Ovary (tissue), 9 donors: ENCODE data around the gene IRF1. TPM values are rescaled to one million over a fixed set of nuclear protein-coding genes. Genes with fewer than 3 reads are reported as not detected.

ENCODE experiments used
- DNase-seq, 5 donors: peaks; one replicate each; pipeline ENCODE4 v3.0.0-alpha.2; 2019 to 2020
- H3K27ac ChIP-seq, 2 donors: fragments of 200-600 bp; one replicate each; pipeline versions ENCODE4 v1.5.1 to v1.8.0; 2019 to 2022
- H3K27me3 ChIP-seq: fragments of 200-600 bp; one replicate; pipeline ENCODE4 v1.8.0; 2022
- H3K36me3 ChIP-seq: fragments of 200-600 bp; sonication (generic); one replicate; pipeline ENCODE4 v1.5.1; 2019
- H3K4me1 ChIP-seq: one replicate; pipeline ENCODE4 v1.8.1; 2013; ENCODE audit warnings: mild to moderate bottlenecking, moderate library complexity; ENCODE audit not compliant: insufficient read depth
- H3K4me3 ChIP-seq: fragments of 200-600 bp; sonication (generic); one replicate; pipeline ENCODE4 v1.5.1; 2017
- H3K9me3 ChIP-seq, 2 donors: fragments of 200-600 bp in 1 of 2; sonication (generic) in 1 of 2; one replicate each; pipeline versions ENCODE4 v1.5.1 to v1.8.1; 2013 to 2019; ENCODE audit warnings: mild to moderate bottlenecking in 1 of 2, moderate library complexity in 1 of 2
- CTCF ChIP-seq, 3 donors: fragments of 450-650 bp in 2 of 3; fragments of 200-600 bp in 1 of 3; IDR thresholded peaks; one replicate each; pipeline versions ENCODE4 v1.5.1 to v1.8.0; 2016 to 2022; ENCODE audit warnings: antibody characterized with exemption in 3 of 3, mild to moderate bottlenecking in 1 of 3
- EP300 ChIP-seq: sonication (generic); formaldehyde crosslinking; IDR thresholded peaks from one replicate; pipeline ENCODE4 v1.6.1; 2017; ENCODE audit warnings: antibody characterized with exemption
- POLR2A ChIP-seq: fragments of 450-650 bp; IDR thresholded peaks from one replicate; pipeline ENCODE4 v1.6.1; 2017; ENCODE audit warnings: antibody characterized with exemption, mild to moderate bottlenecking, moderate library complexity
- WGBS, 3 donors: extraction: QIAGEN DNeasy Blood & Tissue Kit in 1 of 3; methylation state at CpG; one replicate each; pipeline versions ENCODE4 v1.1.5 to v1.1.7; 2013 to 2017; 5-methylcytosine and 5-hydroxymethylcytosine counted together
- intact Hi-C, 4 donors: fragments of 100-400 bp; cut with DNase I; formaldehyde crosslinking; loops; one replicate each; pipeline versions ENCODE4 v1.11.0 to v1.15.1; 2022 to 2023
- polyA plus RNA-seq, 2 donors: library from polyadenylated mRNA; stranded (reverse); fragments of 200-250 nt in 1 of 2; fragments of 350-450 nt in 1 of 2; fragmentation: Illumina TruSeq in 1 of 2; extraction: RNeasy Lipid Tissue Mini Kit (QIAGEN cat#74804) in 1 of 2; gene quantifications; one replicate each; pipeline ENCODE4 v1.2.3, GENCODE V29; 2013 to 2014
- total RNA-seq, 7 donors: library from RNA; depleted of rRNA in 2 of 7; stranded (reverse); fragments of >200 nt in 2 of 7; fragmentation: NEBNext Ultra II Directional in 3 of 7; extraction: Animal tissue kit (Norgen Biotek cat#: 25700) in 3 of 7; gene quantifications; one replicate each; pipeline versions ENCODE4 v1.1.0 to v1.2.4, GENCODE V29; 2016 to 2023
- donor health status: DM: no; HTN: no; CAD: no; lungs with moderate emphysema.
- donor health status: DM: no; HTN: no; CAD: no.
- donor health status: Bipolar disorder and iron deficiency.
- donor health status: DM: yes; HTN: yes; CAD: no.
- donor health status: DM: no; HTN: no; CAD: no.
- donor health status: DM: yes; HTN: yes; CAD: no.

The IRF1 gene
- total and polyA plus RNA-seq, 9 donors: 17.3 to 126 (median 26.7) TPM

GRCh38 chr5:132462856-132463745, 27.5 kb downstream of the IRF1 start:
- no peak overlapping the region for H3K27ac ChIP-seq

GRCh38 chr5:132462333-132462732, 28.2 kb downstream of the IRF1 start:
- Histone ChIP-seq H3K36me3 (no peaks in the 10 kb centered on the region), H3K4me1 (peaks cover 25% of the 10 kb centered on the region), H3K9me3 (no peaks in the 10 kb centered on the region), H3K27ac (no peak overlapping the region), H3K27me3 (no peaks in the 10 kb centered on the region), H3K4me3 (no peak overlapping the region)
- no peak for DNase-seq
- intact Hi-C loops: no loop called here
- TF ChIP-seq POLR2A: no peak
- no peak for TF ChIP-seq CTCF (IDR thresholded peaks at IDR 0.05)
- TF ChIP-seq EP300: no peak
- WGBS, 3 donors: 90 to 93% (median 92%) methylated on average over 6 of the region's 6 CpGs

More at GRCh38 chr5:132462856-132463745, 27.5 kb downstream of the IRF1 start:
- DNase-seq: peak in 1 of 5 donors; percentile 25
- Histone ChIP-seq H3K4me1 (peaks cover 25% of the 10 kb centered on the region), H3K9me3 (no peaks in the 10 kb centered on the region), H3K27me3 (no peaks in the 10 kb centered on the region), H3K36me3 (no peaks in the 10 kb centered on the region), H3K4me3 (no peak overlapping the region)
- TF ChIP-seq POLR2A (no peak), EP300 (no peak), CTCF (IDR thresholded peaks at IDR 0.05) (no peak)
- 79 to 81% (median 80%) methylated on average over 10 of the region's 10 CpGs for WGBS, 3 donors
- intact Hi-C loops: no loop called here

GRCh38 chr5:132461569-132462070, 29.0 kb downstream of the IRF1 start:
- intact Hi-C loops: no loop called here
- Histone ChIP-seq H3K27ac (no peak overlapping the region), H3K27me3 (no peaks in the 10 kb centered on the region), H3K9me3 (no peaks in the 10 kb centered on the region), H3K36me3 (no peaks in the 10 kb centered on the region), H3K4me3 (no peak overlapping the region), H3K4me1 (peaks cover 20% of the 10 kb centered on the region)
- no peak for DNase-seq
- TF ChIP-seq CTCF (IDR thresholded peaks at IDR 0.05) (no peak), EP300 (no peak), POLR2A (no peak)
- WGBS, 3 donors: 40 to 60% (median 44%) methylated on average over 2 of the region's 2 CpGs

GRCh38 chr5:132460846-132461568, 29.6 kb downstream of the IRF1 start:
- WGBS, 3 donors: 54 to 74% (median 61%) methylated on average over 5 of the region's 5 CpGs
- Histone ChIP-seq H3K9me3 (no peaks in the 10 kb centered on the region), H3K4me1 (peaks cover 15% of the 10 kb centered on the region), H3K36me3 (no peaks in the 10 kb centered on the region), H3K4me3 (no peak overlapping the region), H3K27me3 (no peaks in the 10 kb centered on the region), H3K27ac (no peak overlapping the region)
- intact Hi-C loops: no loop called here
- TF ChIP-seq EP300 (no peak), CTCF (IDR thresholded peaks at IDR 0.05) (no peak), POLR2A (no peak)
- peak in 1 of 5 donors; percentile 25 for DNase-seq
